Activated T-cell treated with anti-CD3 and anti-CD28 coated beads, Interleukin-2, amount 50 U/mL, for 72 hours (primary cell): ENCODE measurements around the gene CBS. TPM values are rescaled to one million over a fixed set of nuclear protein-coding genes. Genes with fewer than 3 reads are reported as not detected.
"Not testable (repeated sequence)": the region's sequence is repeated elsewhere in the genome, so short reads cannot be mapped to it uniquely, and the experiment has no call there.

ENCODE experiments used
- ATAC-seq, 2 donors: fragments of 150-1000 bp; cut with Tn5 transposase; replicated peaks in 1 of 2; 2 replicates each; pipeline ENCODE4 v1.10.0; 2021; ENCODE audit warnings: moderate library complexity in 2 of 2, mild to moderate bottlenecking in 1 of 2
- DNase-seq, 2 donors: peaks; one replicate each; pipeline ENCODE4 v3.0.0; 2021 to 2022; ENCODE audit warnings: mixed read lengths in 1 of 2
- H3K27ac Mint-ChIP-seq: one replicate; pipeline ENCODE4 v1.8.0; 2022; ENCODE audit warnings: mild to moderate bottlenecking, moderate library complexity, mixed read lengths
- H3K27me3 Mint-ChIP-seq: one replicate; pipeline ENCODE4 v1.8.0; 2022; ENCODE audit warnings: low read depth, mixed read lengths
- H3K36me3 Mint-ChIP-seq, 2 donors: one replicate each; pipeline ENCODE4 v1.8.0; 2022; ENCODE audit warnings: mixed read lengths in 2 of 2, mild to moderate bottlenecking in 1 of 2; ENCODE audit not compliant: insufficient read depth in 2 of 2
- H3K4me1 Mint-ChIP-seq: one replicate; pipeline ENCODE4 v1.8.0; 2022; ENCODE audit warnings: low read depth, mixed read lengths
- H3K4me3 Mint-ChIP-seq, 2 donors: one replicate each; pipeline ENCODE4 v1.8.0; 2022; ENCODE audit warnings: mild to moderate bottlenecking in 2 of 2, mixed read lengths in 2 of 2, moderate library complexity in 2 of 2
- H3K9me3 Mint-ChIP-seq, 2 donors: one replicate each; pipeline ENCODE4 v1.8.0; 2022; ENCODE audit warnings: mixed read lengths in 2 of 2
- total RNA-seq, 2 donors: library from RNA; stranded (reverse); gene quantifications; one replicate each; pipeline ENCODE4 v1.2.3, GENCODE V29; 2022

CBS gene
- total RNA-seq, 2 donors from 2014 or later = 89.1 to 130 TPM

GRCh38 chr21:43089463-43089862, 13.8 kb upstream of the CBS start:
- not testable (repeated sequence) for H3K27ac Mint-ChIP-seq, H3K27me3 Mint-ChIP-seq, ATAC-seq, DNase-seq, H3K9me3 Mint-ChIP-seq, H3K4me1 Mint-ChIP-seq, H3K4me3 Mint-ChIP-seq, H3K36me3 Mint-ChIP-seq

- DNase-seq, ATAC-seq, H3K9me3 Mint-ChIP-seq, H3K4me1 Mint-ChIP-seq, H3K36me3 Mint-ChIP-seq, H3K4me3 Mint-ChIP-seq, H3K27ac Mint-ChIP-seq, H3K27me3 Mint-ChIP-seq: not testable (repeated sequence)
Observed at GRCh38 chr21:43082587-43083300, 7.1 kb upstream of the CBS start.

- not testable (repeated sequence) for H3K4me3 Mint-ChIP-seq, H3K27me3 Mint-ChIP-seq, H3K4me1 Mint-ChIP-seq, H3K9me3 Mint-ChIP-seq, H3K36me3 Mint-ChIP-seq, H3K27ac Mint-ChIP-seq, DNase-seq
- peak; percentile 26 to 39 for ATAC-seq
Observed at GRCh38 chr21:43076643-43077042, 1.0 kb upstream of the CBS start.

- not testable (repeated sequence) for H3K4me3 Mint-ChIP-seq, H3K4me1 Mint-ChIP-seq, H3K9me3 Mint-ChIP-seq, DNase-seq, H3K36me3 Mint-ChIP-seq, H3K27me3 Mint-ChIP-seq, H3K27ac Mint-ChIP-seq
- ATAC-seq = peak; percentile 52 to 54
Observed at GRCh38 chr21:43076023-43076637, 495 bp upstream of the CBS start.

GRCh38 chr21:43074401-43075169, 1.1 kb downstream of the CBS start:
- H3K27ac Mint-ChIP-seq, H3K9me3 Mint-ChIP-seq, H3K4me1 Mint-ChIP-seq, DNase-seq, H3K27me3 Mint-ChIP-seq, H3K4me3 Mint-ChIP-seq, H3K36me3 Mint-ChIP-seq: not testable (repeated sequence)
- ATAC-seq = peak; percentile 16 to 34

- H3K4me1 Mint-ChIP-seq, ATAC-seq, H3K4me3 Mint-ChIP-seq, H3K9me3 Mint-ChIP-seq, H3K27me3 Mint-ChIP-seq, H3K27ac Mint-ChIP-seq, H3K36me3 Mint-ChIP-seq, DNase-seq: not testable (repeated sequence)
Observed at GRCh38 chr21:43072742-43073141, 2.9 kb downstream of the CBS start.

- H3K9me3 Mint-ChIP-seq, H3K27ac Mint-ChIP-seq, H3K4me1 Mint-ChIP-seq, ATAC-seq, DNase-seq, H3K4me3 Mint-ChIP-seq, H3K36me3 Mint-ChIP-seq, H3K27me3 Mint-ChIP-seq: not testable (repeated sequence)
Observed at GRCh38 chr21:43069682-43070081, 6.0 kb downstream of the CBS start.

GRCh38 chr21:43068065-43068464, 7.6 kb downstream of the CBS start:
- not testable (repeated sequence) for H3K27me3 Mint-ChIP-seq, DNase-seq, H3K36me3 Mint-ChIP-seq, H3K4me1 Mint-ChIP-seq, H3K4me3 Mint-ChIP-seq, ATAC-seq, H3K27ac Mint-ChIP-seq, H3K9me3 Mint-ChIP-seq

- not testable (repeated sequence) for H3K9me3 Mint-ChIP-seq, H3K36me3 Mint-ChIP-seq, H3K27ac Mint-ChIP-seq, DNase-seq, ATAC-seq, H3K4me3 Mint-ChIP-seq, H3K27me3 Mint-ChIP-seq, H3K4me1 Mint-ChIP-seq
Observed at GRCh38 chr21:43066690-43067089, 8.9 kb downstream of the CBS start.

GRCh38 chr21:43065991-43066390, 9.6 kb downstream of the CBS start:
- not testable (repeated sequence) for H3K9me3 Mint-ChIP-seq, H3K4me1 Mint-ChIP-seq, ATAC-seq, DNase-seq, H3K27me3 Mint-ChIP-seq, H3K36me3 Mint-ChIP-seq, H3K27ac Mint-ChIP-seq, H3K4me3 Mint-ChIP-seq

- not testable (repeated sequence) for DNase-seq, H3K4me3 Mint-ChIP-seq, H3K9me3 Mint-ChIP-seq, H3K36me3 Mint-ChIP-seq, ATAC-seq, H3K27me3 Mint-ChIP-seq, H3K4me1 Mint-ChIP-seq, H3K27ac Mint-ChIP-seq
Observed at GRCh38 chr21:43064265-43064917, 11.2 kb downstream of the CBS start.

- H3K27me3 Mint-ChIP-seq, DNase-seq, H3K9me3 Mint-ChIP-seq, H3K4me1 Mint-ChIP-seq, H3K36me3 Mint-ChIP-seq, ATAC-seq, H3K27ac Mint-ChIP-seq, H3K4me3 Mint-ChIP-seq: not testable (repeated sequence)
Observed at GRCh38 chr21:43062955-43063664, 12.5 kb downstream of the CBS start.

- H3K4me3 Mint-ChIP-seq, H3K27me3 Mint-ChIP-seq, H3K27ac Mint-ChIP-seq, H3K9me3 Mint-ChIP-seq, H3K36me3 Mint-ChIP-seq, DNase-seq, H3K4me1 Mint-ChIP-seq, ATAC-seq: not testable (repeated sequence)
Observed at GRCh38 chr21:43053112-43053511, 22.5 kb downstream of the CBS start.
